Measurements from ENCODE around the gene PXT1. TPM values are rescaled to one million over a fixed set of nuclear protein-coding genes. Genes with fewer than 3 reads are reported as not detected.

The PXT1 gene
- total RNA-seq, 1 donor from 2014 or later, result not detected

DNA sequence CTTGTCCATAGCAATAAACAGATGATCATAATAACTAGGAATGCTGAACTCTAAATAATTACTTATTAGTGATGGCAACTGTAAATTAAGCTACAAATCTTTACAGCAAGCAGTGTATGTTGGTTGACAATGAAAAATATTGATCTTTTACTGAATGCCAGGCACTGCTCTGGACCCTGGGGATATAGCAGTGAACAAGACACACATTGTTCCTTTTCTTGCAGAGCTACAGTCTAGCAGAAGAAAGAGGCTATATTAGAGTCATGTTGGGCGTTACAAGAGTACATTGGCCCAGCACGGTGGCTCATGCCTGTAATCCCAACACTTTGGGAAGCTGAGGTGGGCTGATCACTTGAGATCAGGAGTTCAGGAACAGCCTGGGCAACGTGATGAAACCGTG, 11.5 kb downstream of the PXT1 start:
- ATAC-seq, result no peak
- Histone ChIP-seq H3K9me3 (no peaks in the 10 kb centered on the region), H3K27ac (no peak overlapping the region), H3K4me3 (no peak overlapping the region), H3K4me1 (no peaks in the 10 kb centered on the region), H3K36me3 (no peaks in the 10 kb centered on the region), H3K27me3 (no peaks in the 10 kb centered on the region)
- DNase-seq, result no peak
- intact Hi-C loops (cut with DNase I), result no loop called here
- TF ChIP-seq, protein P1, sequence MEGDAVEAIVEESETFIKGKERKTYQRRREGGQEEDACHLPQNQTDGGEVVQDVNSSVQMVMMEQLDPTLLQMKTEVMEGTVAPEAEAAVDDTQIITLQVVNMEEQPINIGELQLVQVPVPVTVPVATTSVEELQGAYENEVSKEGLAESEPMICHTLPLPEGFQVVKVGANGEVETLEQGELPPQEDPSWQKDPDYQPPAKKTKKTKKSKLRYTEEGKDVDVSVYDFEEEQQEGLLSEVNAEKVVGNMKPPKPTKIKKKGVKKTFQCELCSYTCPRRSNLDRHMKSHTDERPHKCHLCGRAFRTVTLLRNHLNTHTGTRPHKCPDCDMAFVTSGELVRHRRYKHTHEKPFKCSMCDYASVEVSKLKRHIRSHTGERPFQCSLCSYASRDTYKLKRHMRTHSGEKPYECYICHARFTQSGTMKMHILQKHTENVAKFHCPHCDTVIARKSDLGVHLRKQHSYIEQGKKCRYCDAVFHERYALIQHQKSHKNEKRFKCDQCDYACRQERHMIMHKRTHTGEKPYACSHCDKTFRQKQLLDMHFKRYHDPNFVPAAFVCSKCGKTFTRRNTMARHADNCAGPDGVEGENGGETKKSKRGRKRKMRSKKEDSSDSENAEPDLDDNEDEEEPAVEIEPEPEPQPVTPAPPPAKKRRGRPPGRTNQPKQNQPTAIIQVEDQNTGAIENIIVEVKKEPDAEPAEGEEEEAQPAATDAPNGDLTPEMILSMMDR (IDR thresholded peaks at IDR 0.05), result no peak

DNA sequence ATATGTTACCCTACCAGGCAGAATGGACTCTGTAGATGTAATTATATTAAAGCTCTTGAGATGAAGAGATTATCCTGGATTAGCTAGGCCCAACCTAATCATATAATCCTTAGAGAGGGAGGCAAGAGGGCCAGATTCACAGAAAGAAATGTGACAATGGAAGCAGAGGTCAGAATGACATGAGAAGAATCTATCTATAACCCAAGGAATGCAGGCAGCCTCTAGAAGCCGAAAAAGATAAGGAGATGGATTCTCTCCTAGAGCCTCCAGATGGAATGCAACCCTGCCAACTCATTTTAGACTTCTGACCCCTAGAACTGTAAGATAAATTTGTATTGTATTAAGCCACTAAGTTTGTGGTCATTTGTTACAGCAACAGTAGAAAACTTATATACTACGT, 12.3 kb downstream of the PXT1 start:
- Histone ChIP-seq H3K9me3 (no peaks in the 10 kb centered on the region), H3K4me1 (no peaks in the 10 kb centered on the region), H3K4me3 (no peak overlapping the region), H3K27me3 (no peaks in the 10 kb centered on the region), H3K27ac (no peak overlapping the region), H3K36me3 (no peaks in the 10 kb centered on the region)
- DNase-seq (no peak), ATAC-seq (no peak)
- intact Hi-C loops (cut with DNase I), result no loop called here
- TF ChIP-seq, protein P1 (IDR thresholded peaks at IDR 0.05), result no peak

DNA sequence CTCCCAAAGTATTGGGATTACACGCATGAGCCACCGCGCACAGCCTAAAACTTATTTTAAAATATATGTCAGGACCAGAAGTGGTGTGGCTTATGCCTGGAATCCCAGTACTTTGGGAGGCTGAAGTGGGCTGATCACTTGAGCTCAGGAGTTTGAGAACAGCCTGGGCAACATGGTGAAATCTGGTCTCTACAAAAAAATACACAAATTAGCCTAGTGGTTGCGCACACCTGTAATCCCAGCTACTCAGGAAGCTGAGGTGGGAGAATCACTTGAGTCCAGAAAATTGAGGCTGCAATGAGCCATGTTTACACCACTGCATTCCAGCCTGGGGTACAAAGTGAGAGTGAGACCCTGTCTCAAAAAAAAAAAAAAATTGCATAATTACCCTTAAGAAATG, 13.7 kb downstream of the PXT1 start:
- TF ChIP-seq, protein P1 (IDR thresholded peaks at IDR 0.05), result no peak
- no peaks in the 10 kb centered on the region for H3K27me3 ChIP-seq
- no peaks in the 10 kb centered on the region for H3K4me1 ChIP-seq
- intact Hi-C loops (cut with DNase I), result no loop called here
- no peaks in the 10 kb centered on the region for H3K9me3 ChIP-seq
- no peak overlapping the region for H3K27ac ChIP-seq
- DNase-seq, result no peak
- ATAC-seq, result no peak
- no peaks in the 10 kb centered on the region for H3K36me3 ChIP-seq
- H3K4me3 ChIP-seq, result no peak overlapping the region

DNA sequence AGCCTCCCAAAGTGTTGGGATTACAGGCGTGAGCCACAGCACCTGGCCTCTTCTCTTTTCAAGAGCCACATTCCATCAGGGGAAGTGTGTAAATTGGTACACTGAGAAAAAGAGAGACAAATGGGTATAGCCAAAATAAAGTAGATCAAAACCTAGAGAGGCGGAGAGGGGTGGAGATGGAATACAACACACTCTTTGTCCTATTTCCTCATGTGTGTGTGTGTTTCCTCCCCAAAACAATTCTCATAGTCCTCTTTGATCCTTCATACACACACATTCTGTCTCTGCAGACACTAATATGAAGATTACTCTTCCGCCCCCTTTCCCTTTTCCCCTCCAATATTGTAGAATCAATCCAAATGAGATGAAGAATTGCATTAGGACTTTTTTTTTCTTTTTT, 16.0 kb downstream of the PXT1 start:
- DNase-seq (no peak), ATAC-seq (no peak)
- Histone ChIP-seq H3K9me3 (no peaks in the 10 kb centered on the region), H3K4me1 (peaks cover 8% of the 10 kb centered on the region), H3K27me3 (no peaks in the 10 kb centered on the region), H3K4me3 (no peak overlapping the region), H3K36me3 (no peaks in the 10 kb centered on the region), H3K27ac (no peak overlapping the region)
- intact Hi-C loops (cut with DNase I), result no loop called here
- TF ChIP-seq, protein P1 (IDR thresholded peaks at IDR 0.05), result no peak

DNA sequence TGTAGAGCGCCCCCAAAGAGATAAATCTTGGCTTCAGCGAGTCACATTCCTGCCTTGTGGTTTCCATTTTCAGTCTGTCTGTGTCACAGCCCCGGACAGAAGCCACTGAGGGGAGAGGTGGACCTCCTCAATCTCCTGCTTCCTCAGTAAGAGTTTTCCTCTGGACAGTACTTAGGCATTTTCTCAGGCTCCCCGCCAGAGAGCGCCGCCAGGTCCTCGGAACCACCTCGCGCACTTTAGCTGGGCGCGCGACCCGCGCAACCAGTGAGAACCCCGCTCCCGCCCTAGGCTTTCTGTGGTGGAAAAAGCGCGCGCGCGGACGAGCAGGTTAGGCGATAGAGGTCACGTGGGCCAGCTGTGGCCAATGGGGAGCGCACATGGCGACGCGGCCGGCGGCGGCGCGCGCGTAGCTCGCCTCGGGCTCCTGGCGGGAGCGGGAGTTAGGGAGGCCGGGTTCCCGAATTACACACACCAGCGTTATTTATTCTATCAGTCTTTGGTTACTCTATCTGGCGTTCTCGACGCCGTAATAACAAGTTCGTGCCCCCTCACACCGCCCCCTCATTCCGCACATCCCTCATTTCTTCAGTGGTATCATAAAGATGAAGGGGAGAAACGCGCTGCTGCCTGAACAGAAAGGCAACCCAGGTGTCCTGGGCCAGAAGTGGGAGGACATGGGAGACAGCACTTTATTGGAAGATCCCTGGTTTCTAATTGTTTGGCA, 19.4 kb downstream of the PXT1 start:
- Histone ChIP-seq H3K4me3 (peak overlapping the region; percentile 65), H3K36me3 (no peaks in the 10 kb centered on the region), H3K27me3 (no peaks in the 10 kb centered on the region), H3K27ac (peak overlapping the region; percentile 78), H3K4me1 (peaks cover 8% of the 10 kb centered on the region), H3K9me3 (no peaks in the 10 kb centered on the region)
- intact Hi-C loops (cut with DNase I), result no loop called here
- TF ChIP-seq, protein P1 (IDR thresholded peaks at IDR 0.05), result peak; percentile 69
- ATAC-seq, result peak; percentile 100
- peak; percentile 100 for DNase-seq

DNA sequence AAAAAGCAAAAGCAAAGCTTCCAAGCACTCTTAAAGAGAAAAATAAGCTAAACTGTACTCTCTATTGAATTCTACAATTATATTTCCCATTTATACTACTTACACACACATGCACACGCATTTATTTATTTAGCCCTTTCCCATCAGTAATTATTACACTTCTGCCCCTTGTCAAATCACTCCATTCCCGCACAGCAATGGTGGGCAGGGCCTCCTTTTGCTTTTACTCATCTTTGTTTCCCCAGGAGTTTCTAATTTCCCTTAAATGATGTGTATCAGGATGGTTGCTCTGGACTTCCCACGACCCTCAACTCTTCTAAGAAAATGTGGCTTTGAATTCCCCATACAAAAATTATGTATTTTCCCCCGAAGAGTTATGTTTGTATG, 19.9 kb downstream of the PXT1 start:
- TF ChIP-seq, protein P1 (IDR thresholded peaks at IDR 0.05), result no peak
- intact Hi-C loops (cut with DNase I), result no loop called here
- no peak for ATAC-seq

More for the DNA sequence above, 19.9 kb downstream of the PXT1 start:
- DNase-seq, result no peak
- Histone ChIP-seq H3K36me3 (no peaks in the 10 kb centered on the region), H3K4me3 (peak overlapping the region; percentile 65), H3K9me3 (no peaks in the 10 kb centered on the region), H3K27me3 (no peaks in the 10 kb centered on the region), H3K27ac (peak overlapping the region; percentile 78), H3K4me1 (peaks cover 8% of the 10 kb centered on the region)

Data from upper lobe of right lung (tissue), 1 donor.